HepG2 (cell line): ENCODE measurements around the gene NUP85. TPM values are rescaled to one million over a fixed set of nuclear protein-coding genes. Genes with fewer than 3 reads are reported as not detected.

Experiments used
- ARNTL ChIP-seq: sonication (generic); formaldehyde crosslinking; IDR thresholded peaks from 2 replicates; pipeline ENCODE4 v1.4.0; 2020; ENCODE audit warnings: mild to moderate bottlenecking, missing genetic modification reagents
- CBX5 ChIP-seq: sonication (generic); formaldehyde crosslinking; IDR thresholded peaks from 2 replicates; pipeline ENCODE4 v1.4.0; 2020; ENCODE audit warnings: missing genetic modification reagents, borderline replicate concordance
- HNF1A ChIP-seq, 2 experiments: sonication (generic) in 1 of 2; formaldehyde crosslinking in 1 of 2; IDR thresholded peaks; 2 replicates each; pipeline versions ENCODE4 v1.4.0 to v1.6.1; 2016 to 2020; ENCODE audit warnings: borderline replicate concordance in 1 of 2, low read depth in 1 of 2, mild to moderate bottlenecking in 1 of 2, missing genetic modification reagents in 1 of 2
- HOXA7 ChIP-seq: sonication (generic); formaldehyde crosslinking; IDR thresholded peaks from 2 replicates; pipeline ENCODE4 v1.8.1; 2022; ENCODE audit warnings: mild to moderate bottlenecking, missing genetic modification reagents, moderate library complexity
- ZC3H13 ChIP-seq: sonication (generic); formaldehyde crosslinking; IDR thresholded peaks from 2 replicates; pipeline ENCODE4 v1.8.1; 2023; ENCODE audit warnings: mild to moderate bottlenecking, missing genetic modification reagents, moderate library complexity
- ZNF136 ChIP-seq: sonication (generic); formaldehyde crosslinking; IDR thresholded peaks from 2 replicates; pipeline ENCODE4 v1.8.1; 2022; ENCODE audit warnings: low read depth, mild to moderate bottlenecking, moderate library complexity, missing genetic modification reagents
- ZNF577 ChIP-seq: sonication (generic); formaldehyde crosslinking; IDR thresholded peaks from 2 replicates; pipeline ENCODE4 v1.4.0; 2020; ENCODE audit warnings: mild to moderate bottlenecking, low read depth, missing genetic modification reagents, borderline replicate concordance
- ZSCAN22 ChIP-seq: sonication (generic); formaldehyde crosslinking; IDR thresholded peaks from 2 replicates; pipeline ENCODE4 v1.4.0; 2020; ENCODE audit warnings: mild to moderate bottlenecking, missing genetic modification reagents
- ZSCAN9 ChIP-seq: IDR thresholded peaks from 2 replicates; pipeline ENCODE4 v1.6.1; 2016; ENCODE audit warnings: borderline replicate concordance
- polyA plus RNA-seq, 8 experiments: library from polyadenylated mRNA; depleted of rRNA in 3 of 8; stranded (reverse) in 7 of 8; unstranded in 1 of 8; fragments of >200 nt; fragmentation: Illumina TruSeq in 4 of 8; extraction: Trizol in 4 of 8; gene quantifications; 2 replicates each; pipeline versions ENCODE4 v1.2.1 to v1.2.3, GENCODE V29; 2011 to 2016; ENCODE audit warnings: low read depth in 4 of 8, missing spikeins in 1 of 8, mixed read lengths in 1 of 8; ENCODE audit not compliant: insufficient read depth in 1 of 8
- total RNA-seq, 5 experiments: library from RNA; depleted of rRNA; stranded (reverse); fragments of >200 nt; fragmentation: Illumina TruSeq; extraction: Trizol; gene quantifications; 2 replicates each; pipeline ENCODE4 v1.2.3, GENCODE V29; 2016; ENCODE audit warnings: low read depth in 1 of 5
- TF ChIP-seq, protein P1 (sequence below): sonication (generic); formaldehyde crosslinking; IDR thresholded peaks from 2 replicates; pipeline ENCODE4 v1.5.0; 2020; ENCODE audit warnings: mild to moderate bottlenecking, missing genetic modification reagents, borderline replicate concordance
- TF ChIP-seq, protein P2 (sequence below): sonication (generic); formaldehyde crosslinking; IDR thresholded peaks from 2 replicates; pipeline ENCODE4 v1.5.0; 2020; ENCODE audit warnings: mild to moderate bottlenecking, missing genetic modification reagents, moderate library complexity

The NUP85 gene
- total and polyA plus RNA-seq, 2 of the 13 experiments (the other 11 are each of a cell fraction or from before 2014, with no cell fraction given): 89.1 to 124 TPM

DNA sequence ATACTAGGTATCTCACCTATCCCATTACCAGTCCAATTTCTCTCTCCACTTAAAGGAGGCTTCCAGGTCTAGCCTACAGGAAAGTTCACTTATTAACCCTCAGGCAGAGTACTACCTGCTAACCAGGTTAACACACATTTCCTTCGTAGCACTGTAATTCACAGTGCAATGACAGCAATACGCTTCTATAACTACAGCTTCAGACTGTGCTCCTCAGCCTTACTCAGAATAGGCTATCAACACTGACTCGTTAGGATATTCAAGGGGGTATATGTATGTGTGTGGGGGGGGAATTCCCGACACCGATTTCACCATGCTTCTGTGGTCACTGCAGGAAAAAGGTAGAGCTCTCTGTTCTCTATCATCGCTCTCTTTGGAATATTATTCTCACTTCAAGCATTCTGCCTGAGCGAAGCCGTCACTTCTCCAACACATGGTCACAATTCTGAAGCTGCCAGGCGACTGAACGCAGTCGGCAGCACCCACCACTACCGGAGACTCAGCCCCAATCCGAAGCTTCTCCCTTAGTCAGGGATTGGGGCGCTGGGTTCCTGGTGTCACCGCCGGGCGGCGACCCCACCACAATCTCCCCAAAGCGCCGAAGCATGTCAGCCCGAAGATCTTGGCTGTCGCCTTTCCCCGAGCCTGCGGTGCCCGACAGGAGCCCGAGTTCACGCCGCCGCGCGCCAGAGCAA lies 55.3 kb downstream of the NUP85 start (continued):
- TF ChIP-seq HNF1A (IDR thresholded peaks at IDR 0.05; ENCODE audit: low read depth): no peak
- no peak for TF ChIP-seq HNF1A (CRISPR knock-in tag; IDR thresholded peaks at IDR 0.05; ENCODE audit: borderline replicate concordance)
- no peak for TF ChIP-seq ZNF577 (CRISPR knock-in tag)
- TF ChIP-seq, protein P1, sequence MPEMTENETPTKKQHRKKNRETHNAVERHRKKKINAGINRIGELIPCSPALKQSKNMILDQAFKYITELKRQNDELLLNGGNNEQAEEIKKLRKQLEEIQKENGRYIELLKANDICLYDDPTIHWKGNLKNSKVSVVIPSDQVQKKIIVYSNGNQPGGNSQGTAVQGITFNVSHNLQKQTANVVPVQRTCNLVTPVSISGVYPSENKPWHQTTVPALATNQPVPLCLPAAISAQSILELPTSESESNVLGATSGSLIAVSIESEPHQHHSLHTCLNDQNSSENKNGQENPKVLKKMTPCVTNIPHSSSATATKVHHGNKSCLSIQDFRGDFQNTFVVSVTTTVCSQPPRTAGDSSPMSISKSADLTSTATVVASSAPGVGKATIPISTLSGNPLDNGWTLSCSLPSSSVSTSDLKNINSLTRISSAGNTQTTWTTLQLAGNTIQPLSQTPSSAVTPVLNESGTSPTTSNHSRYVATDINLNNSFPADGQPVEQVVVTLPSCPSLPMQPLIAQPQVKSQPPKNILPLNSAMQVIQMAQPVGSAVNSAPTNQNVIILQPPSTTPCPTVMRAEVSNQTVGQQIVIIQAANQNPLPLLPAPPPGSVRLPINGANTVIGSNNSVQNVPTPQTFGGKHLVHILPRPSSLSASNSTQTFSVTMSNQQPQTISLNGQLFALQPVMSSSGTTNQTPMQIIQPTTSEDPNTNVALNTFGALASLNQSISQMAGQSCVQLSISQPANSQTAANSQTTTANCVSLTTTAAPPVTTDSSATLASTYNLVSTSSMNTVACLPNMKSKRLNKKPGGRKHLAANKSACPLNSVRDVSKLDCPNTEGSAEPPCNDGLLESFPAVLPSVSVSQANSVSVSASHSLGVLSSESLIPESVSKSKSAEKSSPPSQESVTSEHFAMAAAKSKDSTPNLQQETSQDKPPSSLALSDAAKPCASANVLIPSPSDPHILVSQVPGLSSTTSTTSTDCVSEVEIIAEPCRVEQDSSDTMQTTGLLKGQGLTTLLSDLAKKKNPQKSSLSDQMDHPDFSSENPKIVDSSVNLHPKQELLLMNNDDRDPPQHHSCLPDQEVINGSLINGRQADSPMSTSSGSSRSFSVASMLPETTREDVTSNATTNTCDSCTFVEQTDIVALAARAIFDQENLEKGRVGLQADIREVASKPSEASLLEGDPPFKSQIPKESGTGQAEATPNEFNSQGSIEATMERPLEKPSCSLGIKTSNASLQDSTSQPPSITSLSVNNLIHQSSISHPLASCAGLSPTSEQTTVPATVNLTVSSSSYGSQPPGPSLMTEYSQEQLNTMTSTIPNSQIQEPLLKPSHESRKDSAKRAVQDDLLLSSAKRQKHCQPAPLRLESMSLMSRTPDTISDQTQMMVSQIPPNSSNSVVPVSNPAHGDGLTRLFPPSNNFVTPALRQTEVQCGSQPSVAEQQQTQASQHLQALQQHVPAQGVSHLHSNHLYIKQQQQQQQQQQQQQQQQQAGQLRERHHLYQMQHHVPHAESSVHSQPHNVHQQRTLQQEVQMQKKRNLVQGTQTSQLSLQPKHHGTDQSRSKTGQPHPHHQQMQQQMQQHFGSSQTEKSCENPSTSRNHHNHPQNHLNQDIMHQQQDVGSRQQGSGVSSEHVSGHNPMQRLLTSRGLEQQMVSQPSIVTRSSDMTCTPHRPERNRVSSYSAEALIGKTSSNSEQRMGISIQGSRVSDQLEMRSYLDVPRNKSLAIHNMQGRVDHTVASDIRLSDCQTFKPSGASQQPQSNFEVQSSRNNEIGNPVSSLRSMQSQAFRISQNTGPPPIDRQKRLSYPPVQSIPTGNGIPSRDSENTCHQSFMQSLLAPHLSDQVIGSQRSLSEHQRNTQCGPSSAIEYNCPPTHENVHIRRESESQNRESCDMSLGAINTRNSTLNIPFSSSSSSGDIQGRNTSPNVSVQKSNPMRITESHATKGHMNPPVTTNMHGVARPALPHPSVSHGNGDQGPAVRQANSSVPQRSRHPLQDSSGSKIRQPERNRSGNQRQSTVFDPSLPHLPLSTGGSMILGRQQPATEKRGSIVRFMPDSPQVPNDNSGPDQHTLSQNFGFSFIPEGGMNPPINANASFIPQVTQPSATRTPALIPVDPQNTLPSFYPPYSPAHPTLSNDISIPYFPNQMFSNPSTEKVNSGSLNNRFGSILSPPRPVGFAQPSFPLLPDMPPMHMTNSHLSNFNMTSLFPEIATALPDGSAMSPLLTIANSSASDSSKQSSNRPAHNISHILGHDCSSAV (CRISPR knock-in tag): no peak
- TF ChIP-seq ZSCAN22 (CRISPR knock-in tag): no peak
- TF ChIP-seq ZC3H13 (CRISPR knock-in tag): 0 out of 2 replicates have a peak, but pooled peaks have one; percentile 64
- TF ChIP-seq HOXA7 (CRISPR knock-in tag): no peak
- TF ChIP-seq ZSCAN9 (CRISPR knock-in tag): no peak
- no peak for TF ChIP-seq ZNF136 (CRISPR knock-in tag)
- no peak for TF ChIP-seq ARNTL (CRISPR knock-in tag)
- TF ChIP-seq CBX5 (CRISPR knock-in tag): no peak
- TF ChIP-seq, protein P2, sequence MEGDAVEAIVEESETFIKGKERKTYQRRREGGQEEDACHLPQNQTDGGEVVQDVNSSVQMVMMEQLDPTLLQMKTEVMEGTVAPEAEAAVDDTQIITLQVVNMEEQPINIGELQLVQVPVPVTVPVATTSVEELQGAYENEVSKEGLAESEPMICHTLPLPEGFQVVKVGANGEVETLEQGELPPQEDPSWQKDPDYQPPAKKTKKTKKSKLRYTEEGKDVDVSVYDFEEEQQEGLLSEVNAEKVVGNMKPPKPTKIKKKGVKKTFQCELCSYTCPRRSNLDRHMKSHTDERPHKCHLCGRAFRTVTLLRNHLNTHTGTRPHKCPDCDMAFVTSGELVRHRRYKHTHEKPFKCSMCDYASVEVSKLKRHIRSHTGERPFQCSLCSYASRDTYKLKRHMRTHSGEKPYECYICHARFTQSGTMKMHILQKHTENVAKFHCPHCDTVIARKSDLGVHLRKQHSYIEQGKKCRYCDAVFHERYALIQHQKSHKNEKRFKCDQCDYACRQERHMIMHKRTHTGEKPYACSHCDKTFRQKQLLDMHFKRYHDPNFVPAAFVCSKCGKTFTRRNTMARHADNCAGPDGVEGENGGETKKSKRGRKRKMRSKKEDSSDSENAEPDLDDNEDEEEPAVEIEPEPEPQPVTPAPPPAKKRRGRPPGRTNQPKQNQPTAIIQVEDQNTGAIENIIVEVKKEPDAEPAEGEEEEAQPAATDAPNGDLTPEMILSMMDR (CRISPR knock-in tag): peak; percentile 40
